ENCODE data around the gene CRACR2B.

GRCh38 chr11:824292-824880 is 3.3 kb upstream of the CRACR2B start:
- TF ChIP-seq CTCF (conservative IDR thresholded peaks at IDR 0.05; ENCODE audit: low read length) (no peak), EZH2phosphoT487 (IDR thresholded peaks at IDR 0.05; ENCODE audit: borderline replicate concordance) (no peak)

Measured in Loucy (cell line).